Measurements from ENCODE around the gene GOLGA6L6.
"Not testable (repeated sequence)": the region's sequence is repeated elsewhere in the genome, so short reads cannot be mapped to it uniquely, and the experiment has no call there.

The GOLGA6L6 gene

GRCh38 chr15:20541700-20542099 lies at the start of gene GOLGA6L6:
GOLGA6L6 (minus strand) TSS chr15:20541800; CDS start chr15:20541709, 91 bp downstream.
- H3K27me3 ChIP-seq (ENCODE audit: control insufficient read depth, insufficient read depth, low read length); H3K9me3 ChIP-seq (ENCODE audit: control insufficient read depth, low read depth, low read length); H3K27ac ChIP-seq (ENCODE audit: low read length); H3K36me3 ChIP-seq (ENCODE audit: control insufficient read depth, low read depth, low read length); H3K4me1 ChIP-seq (ENCODE audit: control insufficient read depth, low read depth, low read length); H3K4me3 ChIP-seq (ENCODE audit: low read length); H3K9ac ChIP-seq (ENCODE audit: low read length): not testable (repeated sequence)

GRCh38 chr15:20590069-20590468 lies 48.5 kb upstream of the GOLGA6L6 start:
- H3K27me3 ChIP-seq (ENCODE audit: control insufficient read depth, insufficient read depth, low read length); H3K27ac ChIP-seq (ENCODE audit: low read length); H3K9me3 ChIP-seq (ENCODE audit: control insufficient read depth, low read depth, low read length); H3K4me1 ChIP-seq (ENCODE audit: control insufficient read depth, low read depth, low read length); H3K9ac ChIP-seq (ENCODE audit: low read length); H3K4me3 ChIP-seq (ENCODE audit: low read length); H3K36me3 ChIP-seq (ENCODE audit: control insufficient read depth, low read depth, low read length): not testable (repeated sequence)

DNA sequence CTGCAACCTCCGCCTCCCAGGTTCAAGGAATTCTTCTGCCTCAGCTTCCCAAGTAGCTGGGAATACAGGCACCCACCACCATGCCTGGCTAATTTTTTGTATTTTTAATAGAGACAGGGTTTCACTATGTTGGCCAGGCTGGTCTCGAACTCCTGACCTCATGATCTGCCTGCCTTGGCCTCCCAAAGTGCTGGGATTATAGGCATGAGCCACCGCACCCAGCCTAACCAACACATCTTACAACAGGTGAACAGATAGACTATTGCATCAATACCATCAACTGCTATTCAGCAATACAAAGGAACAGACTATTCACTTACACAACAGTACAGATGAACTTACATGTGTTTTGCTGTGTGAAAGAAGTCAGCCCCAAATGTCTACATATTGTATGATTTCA lies 45.2 kb upstream of the GOLGA6L6 start:
- not testable (repeated sequence) for H3K4me3 ChIP-seq (ENCODE audit: low read length); H3K27ac ChIP-seq (ENCODE audit: low read length); H3K9ac ChIP-seq (ENCODE audit: low read length); H3K9me3 ChIP-seq (ENCODE audit: control insufficient read depth, low read depth, low read length); H3K4me1 ChIP-seq (ENCODE audit: control insufficient read depth, low read depth, low read length); H3K27me3 ChIP-seq (ENCODE audit: control insufficient read depth, insufficient read depth, low read length); H3K36me3 ChIP-seq (ENCODE audit: control insufficient read depth, low read depth, low read length)

DNA sequence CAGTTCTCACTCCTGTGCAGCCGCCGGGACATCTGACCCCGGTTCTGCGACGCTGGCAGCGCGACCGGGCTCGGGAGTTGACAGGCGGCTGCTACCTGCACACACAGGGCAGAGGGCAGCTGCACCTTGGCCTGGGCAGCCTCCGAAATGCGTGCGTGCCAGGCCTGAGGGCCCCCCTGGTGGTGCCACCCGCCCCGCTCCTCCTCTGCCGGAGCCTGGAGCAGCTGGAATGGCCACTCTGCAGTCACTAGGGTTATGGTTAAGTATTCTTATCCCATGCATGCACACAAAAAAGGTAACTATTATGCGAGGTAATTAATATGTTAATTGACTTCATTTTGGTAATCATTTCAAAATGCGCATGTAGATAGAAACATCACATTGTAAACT lies 41.1 kb upstream of the GOLGA6L6 start:
- H3K27me3 ChIP-seq (ENCODE audit: control insufficient read depth, insufficient read depth, low read length); H3K27ac ChIP-seq (ENCODE audit: low read length); H3K36me3 ChIP-seq (ENCODE audit: control insufficient read depth, low read depth, low read length); H3K4me3 ChIP-seq (ENCODE audit: low read length); H3K9ac ChIP-seq (ENCODE audit: low read length); H3K4me1 ChIP-seq (ENCODE audit: control insufficient read depth, low read depth, low read length); H3K9me3 ChIP-seq (ENCODE audit: control insufficient read depth, low read depth, low read length): not testable (repeated sequence)

- not testable (repeated sequence) for H3K9me3 ChIP-seq (ENCODE audit: control insufficient read depth, low read depth, low read length); H3K27me3 ChIP-seq (ENCODE audit: control insufficient read depth, insufficient read depth, low read length); H3K9ac ChIP-seq (ENCODE audit: low read length); H3K4me1 ChIP-seq (ENCODE audit: control insufficient read depth, low read depth, low read length); H3K27ac ChIP-seq (ENCODE audit: low read length); H3K4me3 ChIP-seq (ENCODE audit: low read length); H3K36me3 ChIP-seq (ENCODE audit: control insufficient read depth, low read depth, low read length)
These were observed 40.6 kb upstream of the GOLGA6L6 start for GRCh38 chr15:20582109-20582725.

DNA sequence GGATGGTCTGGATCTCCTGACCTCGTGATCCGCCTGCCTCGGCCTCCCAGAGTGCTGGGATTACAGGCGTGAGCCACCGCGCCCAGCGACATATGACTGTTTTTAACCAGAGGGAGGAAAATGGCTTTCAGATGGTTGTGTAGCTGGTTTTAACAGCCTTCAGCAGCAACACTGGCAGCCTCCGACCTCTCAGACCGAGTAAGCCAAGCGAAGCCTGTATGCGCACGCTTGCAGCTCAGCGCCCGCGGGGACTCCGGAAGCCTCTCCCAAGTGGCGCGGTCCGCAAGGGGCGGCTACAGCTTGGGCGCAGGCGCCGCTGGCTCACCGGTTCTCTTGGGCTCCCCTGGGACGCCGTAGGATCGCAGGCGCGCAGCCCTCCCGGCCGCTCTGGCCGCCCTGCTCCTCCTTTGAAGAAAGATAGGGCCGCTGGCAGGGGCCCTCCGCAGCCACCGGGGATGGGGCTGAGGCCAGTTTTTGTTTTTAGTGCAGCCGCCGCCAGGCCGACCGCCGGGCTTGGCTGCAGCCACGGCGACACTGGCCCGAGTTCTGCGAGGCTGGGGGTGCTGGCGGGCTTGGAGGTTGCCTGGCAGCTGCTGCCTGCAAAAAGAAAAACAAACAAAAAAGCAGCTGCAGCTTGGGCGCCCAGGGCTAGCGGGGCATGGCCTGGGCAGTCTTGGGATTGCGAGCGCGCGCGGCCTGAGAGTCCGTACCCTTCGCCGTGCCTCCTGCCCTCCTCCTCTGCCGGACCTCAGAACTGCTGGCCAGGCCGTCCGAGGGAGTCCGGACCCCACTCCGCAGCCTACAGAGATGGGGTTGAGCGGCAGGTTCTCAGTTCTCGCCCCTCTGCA lies 39.9 kb upstream of the GOLGA6L6 start:
- not testable (repeated sequence) for H3K36me3 ChIP-seq (ENCODE audit: control insufficient read depth, low read depth, low read length); H3K4me1 ChIP-seq (ENCODE audit: control insufficient read depth, low read depth, low read length); H3K9ac ChIP-seq (ENCODE audit: low read length); H3K27me3 ChIP-seq (ENCODE audit: control insufficient read depth, insufficient read depth, low read length); H3K27ac ChIP-seq (ENCODE audit: low read length); H3K9me3 ChIP-seq (ENCODE audit: control insufficient read depth, low read depth, low read length); H3K4me3 ChIP-seq (ENCODE audit: low read length)

DNA sequence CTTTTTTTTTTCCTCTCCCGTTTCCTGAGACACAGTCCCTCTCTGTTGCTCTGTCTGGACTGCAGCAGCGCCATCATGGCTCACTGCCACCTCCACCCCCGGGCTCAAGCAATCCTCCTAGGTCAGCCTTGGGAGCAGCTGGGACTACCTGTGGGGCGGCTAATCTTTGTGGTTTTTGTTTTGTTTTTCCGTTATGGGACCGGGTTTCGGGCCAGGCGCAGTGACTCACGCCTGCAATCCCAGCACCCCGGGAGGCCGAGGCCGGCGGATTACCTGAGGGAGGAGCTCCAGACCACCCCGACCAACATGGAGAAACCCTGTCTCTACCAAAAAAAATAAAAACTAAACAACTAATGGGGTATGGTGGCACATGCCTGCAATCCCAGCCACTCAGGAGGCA lies 38.1 kb upstream of the GOLGA6L6 start:
- not testable (repeated sequence) for H3K4me3 ChIP-seq (ENCODE audit: low read length); H3K27me3 ChIP-seq (ENCODE audit: control insufficient read depth, insufficient read depth, low read length); H3K27ac ChIP-seq (ENCODE audit: low read length); H3K36me3 ChIP-seq (ENCODE audit: control insufficient read depth, low read depth, low read length); H3K9me3 ChIP-seq (ENCODE audit: control insufficient read depth, low read depth, low read length); H3K4me1 ChIP-seq (ENCODE audit: control insufficient read depth, low read depth, low read length); H3K9ac ChIP-seq (ENCODE audit: low read length)

GRCh38 chr15:20551289-20551688 lies 9.7 kb upstream of the GOLGA6L6 start:
- H3K4me1 ChIP-seq (ENCODE audit: control insufficient read depth, low read depth, low read length); H3K36me3 ChIP-seq (ENCODE audit: control insufficient read depth, low read depth, low read length); H3K9ac ChIP-seq (ENCODE audit: low read length); H3K27ac ChIP-seq (ENCODE audit: low read length); H3K27me3 ChIP-seq (ENCODE audit: control insufficient read depth, insufficient read depth, low read length); H3K9me3 ChIP-seq (ENCODE audit: control insufficient read depth, low read depth, low read length); H3K4me3 ChIP-seq (ENCODE audit: low read length): not testable (repeated sequence)

GRCh38 chr15:20505926-20506658 lies 35.5 kb downstream of the GOLGA6L6 start:
- H3K9ac ChIP-seq (ENCODE audit: low read length) = not testable (repeated sequence)

GRCh38 chr15:20502839-20503238 lies 38.8 kb downstream of the GOLGA6L6 start:
- H3K27ac ChIP-seq (ENCODE audit: low read length); H3K36me3 ChIP-seq (ENCODE audit: control insufficient read depth, low read depth, low read length); H3K9ac ChIP-seq (ENCODE audit: low read length); H3K9me3 ChIP-seq (ENCODE audit: control insufficient read depth, low read depth, low read length); H3K4me3 ChIP-seq (ENCODE audit: low read length); H3K27me3 ChIP-seq (ENCODE audit: control insufficient read depth, insufficient read depth, low read length); H3K4me1 ChIP-seq (ENCODE audit: control insufficient read depth, low read depth, low read length): not testable (repeated sequence)

More at GRCh38 chr15:20505926-20506658, 35.5 kb downstream of the GOLGA6L6 start:
- H3K9me3 ChIP-seq (ENCODE audit: control insufficient read depth, low read depth, low read length); H3K4me3 ChIP-seq (ENCODE audit: low read length); H3K36me3 ChIP-seq (ENCODE audit: control insufficient read depth, low read depth, low read length); H3K27ac ChIP-seq (ENCODE audit: low read length); H3K4me1 ChIP-seq (ENCODE audit: control insufficient read depth, low read depth, low read length); H3K27me3 ChIP-seq (ENCODE audit: control insufficient read depth, insufficient read depth, low read length): not testable (repeated sequence)

- not testable (repeated sequence) for H3K9me3 ChIP-seq (ENCODE audit: control insufficient read depth, low read depth, low read length); H3K27ac ChIP-seq (ENCODE audit: low read length); H3K9ac ChIP-seq (ENCODE audit: low read length); H3K27me3 ChIP-seq (ENCODE audit: control insufficient read depth, insufficient read depth, low read length); H3K4me3 ChIP-seq (ENCODE audit: low read length); H3K4me1 ChIP-seq (ENCODE audit: control insufficient read depth, low read depth, low read length); H3K36me3 ChIP-seq (ENCODE audit: control insufficient read depth, low read depth, low read length)
These were observed 39.9 kb downstream of the GOLGA6L6 start for GRCh38 chr15:20501512-20502222.

All from iPS-18a (cell line).